ENCODE measurements around the gene KRTAP16-1. TPM values are rescaled to one million over a fixed set of nuclear protein-coding genes. Genes with fewer than 3 reads are reported as not detected.

The KRTAP16-1 gene
- polyA plus RNA-seq, 1 donor: not detected

- Histone ChIP-seq H3K4me1 (ENCODE audit: control insufficient read depth, insufficient read depth, low read length) (no peaks in the 10 kb centered on the region), H3K36me3 (ENCODE audit: control insufficient read depth, insufficient read depth, low read length) (no peaks in the 10 kb centered on the region), H3K4me3 (ENCODE audit: low read length) (no peak within 1 kb of the TSS), H3K27me3 (ENCODE audit: control insufficient read depth, insufficient read depth, low read length) (peaks cover 8% of the 10 kb centered on the region), H3K27ac (ENCODE audit: low read length) (no peak within 1 kb of the TSS), H3K9me3 (ENCODE audit: control insufficient read depth, low read depth, low read length) (no peaks in the 10 kb centered on the region)
- WGBS (ENCODE audit: insufficient coverage, low lambda C conversion rate): no CpG with 5 or more reads among the region's 11 CpGs
- no peak for DNase-seq
These were observed 6.9 kb downstream of the KRTAP16-1 start, which contains the start of gene KRTAP29-1 for GRCh38 chr17:41301916-41302901. Gene KRTAP29-1, minus strand, starts transcription at chr17:41302851. Its CDS starts 0 bp downstream, at chr17:41302851.

GRCh38 chr17:41301204-41301790 is 7.8 kb downstream of the KRTAP16-1 start:
- Histone ChIP-seq H3K27ac (ENCODE audit: low read length) (no peak overlapping the region), H3K27me3 (ENCODE audit: control insufficient read depth, insufficient read depth, low read length) (peaks cover 8% of the 10 kb centered on the region), H3K9me3 (ENCODE audit: control insufficient read depth, low read depth, low read length) (no peaks in the 10 kb centered on the region), H3K4me3 (ENCODE audit: low read length) (no peak overlapping the region), H3K4me1 (ENCODE audit: control insufficient read depth, insufficient read depth, low read length) (no peaks in the 10 kb centered on the region), H3K36me3 (ENCODE audit: control insufficient read depth, insufficient read depth, low read length) (no peaks in the 10 kb centered on the region)
- no peak for DNase-seq
- WGBS (ENCODE audit: insufficient coverage, low lambda C conversion rate): no CpG with 5 or more reads among the region's 5 CpGs

GRCh38 chr17:41298458-41299135 is 10.5 kb downstream of the KRTAP16-1 start:
- Histone ChIP-seq H3K4me1 (ENCODE audit: control insufficient read depth, insufficient read depth, low read length) (no peaks in the 10 kb centered on the region), H3K36me3 (ENCODE audit: control insufficient read depth, insufficient read depth, low read length) (no peaks in the 10 kb centered on the region), H3K27me3 (ENCODE audit: control insufficient read depth, insufficient read depth, low read length) (peaks cover 8% of the 10 kb centered on the region), H3K4me3 (ENCODE audit: low read length) (no peak overlapping the region), H3K9me3 (ENCODE audit: control insufficient read depth, low read depth, low read length) (no peaks in the 10 kb centered on the region), H3K27ac (ENCODE audit: low read length) (no peak overlapping the region)
- 94% methylated on average over 5 of the region's 20 CpGs for WGBS (ENCODE audit: insufficient coverage, low lambda C conversion rate)
- no peak for DNase-seq

GRCh38 chr17:41296846-41297245 is 12.3 kb downstream of the KRTAP16-1 start:
- H3K27me3 ChIP-seq (ENCODE audit: control insufficient read depth, insufficient read depth, low read length): peaks cover 6% of the 10 kb centered on the region
- 100% methylated on average over 1 of the region's 1 CpG for whole genome bisulfite sequencing (ENCODE audit: insufficient coverage, low lambda C conversion rate)
- H3K4me1 ChIP-seq (ENCODE audit: control insufficient read depth, insufficient read depth, low read length): no peaks in the 10 kb centered on the region
- no peaks in the 10 kb centered on the region for H3K9me3 ChIP-seq (ENCODE audit: control insufficient read depth, low read depth, low read length)
- DNase-seq: no peak
- H3K4me3 ChIP-seq (ENCODE audit: low read length): no peak overlapping the region
- H3K27ac ChIP-seq (ENCODE audit: low read length): no peak overlapping the region
- H3K36me3 ChIP-seq (ENCODE audit: control insufficient read depth, insufficient read depth, low read length): no peaks in the 10 kb centered on the region

GRCh38 chr17:41294016-41294415 is 15.1 kb downstream of the KRTAP16-1 start:
- Histone ChIP-seq H3K36me3 (ENCODE audit: control insufficient read depth, insufficient read depth, low read length) (no peaks in the 10 kb centered on the region), H3K27me3 (ENCODE audit: control insufficient read depth, insufficient read depth, low read length) (peaks cover 3% of the 10 kb centered on the region)
- WGBS (ENCODE audit: insufficient coverage, low lambda C conversion rate): 100% methylated on average over 1 of the region's 1 CpG

GRCh38 chr17:41287050-41287449 is 22.1 kb downstream of the KRTAP16-1 start:
- Histone ChIP-seq H3K27ac (ENCODE audit: low read length) (no peak overlapping the region), H3K27me3 (ENCODE audit: control insufficient read depth, insufficient read depth, low read length) (peaks cover 8% of the 10 kb centered on the region), H3K4me1 (ENCODE audit: control insufficient read depth, insufficient read depth, low read length) (no peaks in the 10 kb centered on the region), H3K9me3 (ENCODE audit: control insufficient read depth, low read depth, low read length) (no peaks in the 10 kb centered on the region), H3K4me3 (ENCODE audit: low read length) (no peak overlapping the region), H3K36me3 (ENCODE audit: control insufficient read depth, insufficient read depth, low read length) (no peaks in the 10 kb centered on the region)
- DNase-seq: no peak
- 75% methylated on average over 3 of the region's 3 CpGs for WGBS (ENCODE audit: insufficient coverage, low lambda C conversion rate)

More at GRCh38 chr17:41294016-41294415, 15.1 kb downstream of the KRTAP16-1 start:
- no peak for DNase-seq
- Histone ChIP-seq H3K4me1 (ENCODE audit: control insufficient read depth, insufficient read depth, low read length) (no peaks in the 10 kb centered on the region), H3K27ac (ENCODE audit: low read length) (no peak overlapping the region), H3K9me3 (ENCODE audit: control insufficient read depth, low read depth, low read length) (no peaks in the 10 kb centered on the region), H3K4me3 (ENCODE audit: low read length) (no peak overlapping the region)

GRCh38 chr17:41284546-41284945 is 24.6 kb downstream of the KRTAP16-1 start:
- H3K4me1 ChIP-seq (ENCODE audit: control insufficient read depth, insufficient read depth, low read length): no peaks in the 10 kb centered on the region
- no peaks in the 10 kb centered on the region for H3K36me3 ChIP-seq (ENCODE audit: control insufficient read depth, insufficient read depth, low read length)
- no peak overlapping the region for H3K4me3 ChIP-seq (ENCODE audit: low read length)
- peaks cover 11% of the 10 kb centered on the region for H3K27me3 ChIP-seq (ENCODE audit: control insufficient read depth, insufficient read depth, low read length)
- WGBS (ENCODE audit: insufficient coverage, low lambda C conversion rate): no CpG with 5 or more reads among the region's 2 CpGs
- no peaks in the 10 kb centered on the region for H3K9me3 ChIP-seq (ENCODE audit: control insufficient read depth, low read depth, low read length)
- no peak overlapping the region for H3K27ac ChIP-seq (ENCODE audit: low read length)
- no peak for DNase-seq

- Histone ChIP-seq H3K4me3 (ENCODE audit: low read length) (no peak overlapping the region), H3K27ac (ENCODE audit: low read length) (no peak overlapping the region), H3K4me1 (ENCODE audit: control insufficient read depth, insufficient read depth, low read length) (no peaks in the 10 kb centered on the region), H3K36me3 (ENCODE audit: control insufficient read depth, insufficient read depth, low read length) (no peaks in the 10 kb centered on the region), H3K9me3 (ENCODE audit: control insufficient read depth, low read depth, low read length) (no peaks in the 10 kb centered on the region), H3K27me3 (ENCODE audit: control insufficient read depth, insufficient read depth, low read length) (peaks cover 11% of the 10 kb centered on the region)
- no peak for DNase-seq
- WGBS (ENCODE audit: insufficient coverage, low lambda C conversion rate): no CpG with 5 or more reads among the region's 3 CpGs
These were observed 25.1 kb downstream of the KRTAP16-1 start for GRCh38 chr17:41284043-41284442.

GRCh38 chr17:41278176-41278955 is 30.7 kb downstream of the KRTAP16-1 start:
- 80% methylated on average over 1 of the region's 3 CpGs for WGBS (ENCODE audit: insufficient coverage, low lambda C conversion rate)

More at GRCh38 chr17:41278176-41278955, 30.7 kb downstream of the KRTAP16-1 start:
- no peak overlapping the region for H3K27ac ChIP-seq (ENCODE audit: low read length)
- no peak overlapping the region for H3K4me3 ChIP-seq (ENCODE audit: low read length)
- H3K27me3 ChIP-seq (ENCODE audit: control insufficient read depth, insufficient read depth, low read length): peaks cover 8% of the 10 kb centered on the region
- no peaks in the 10 kb centered on the region for H3K36me3 ChIP-seq (ENCODE audit: control insufficient read depth, insufficient read depth, low read length)
- no peaks in the 10 kb centered on the region for H3K9me3 ChIP-seq (ENCODE audit: control insufficient read depth, low read depth, low read length)
- no peaks in the 10 kb centered on the region for H3K4me1 ChIP-seq (ENCODE audit: control insufficient read depth, insufficient read depth, low read length)
- DNase-seq: no peak

Data from large intestine (tissue), 3 donors.